K562 (cell line): ENCODE results near the gene BTBD2. TPM values are rescaled to one million over a fixed set of nuclear protein-coding genes. Genes with fewer than 3 reads are reported as not detected.
A peak's percentile ranks its signal among the peaks of the same experiment; 100 is the strongest.

Source experiments
- ARNT ChIP-seq, 2 experiments: fragments of 450-650 bp; IDR thresholded peaks; 2 replicates each; pipeline ENCODE4 v1.6.1; 2016; ENCODE audit warnings: mild to moderate bottlenecking in 1 of 2
- DACH1 ChIP-seq: fragments of 450-650 bp; IDR thresholded peaks from 2 replicates; pipeline ENCODE4 v1.6.1; 2018; ENCODE audit not compliant: partially characterized antibody
- JUNB ChIP-seq: fragments of 450-650 bp; formaldehyde crosslinking; conservative IDR thresholded peaks from 2 replicates; pipeline ENCODE4 v1.4.0; 2020; ENCODE audit warnings: mild to moderate bottlenecking
- ZBTB17 ChIP-seq: fragments of 450-650 bp; formaldehyde crosslinking; IDR thresholded peaks from 2 replicates; pipeline ENCODE4 v1.4.0; 2020; ENCODE audit warnings: mild to moderate bottlenecking
- polyA plus RNA-seq, 8 experiments: library from polyadenylated mRNA; depleted of rRNA in 4 of 8; stranded (reverse) in 5 of 8; unstranded in 3 of 8; fragments of >200 nt; fragmentation: Nextera tagmentation in 2 of 8; fragmentation: Illumina TruSeq in 1 of 8; extraction: Ambion mirVana in 2 of 8; extraction: Trizol in 1 of 8; gene quantifications; 2 replicates each; pipeline versions ENCODE4 v1.2.1 to v1.2.3, GENCODE V29; 2011 to 2014; ENCODE audit warnings: inconsistent platforms in 1 of 8, missing spikeins in 1 of 8
- total RNA-seq, 7 experiments: library from RNA; depleted of rRNA in 6 of 7; stranded (reverse); fragments of >200 nt in 6 of 7; fragmentation: Illumina TruSeq in 2 of 7; extraction: Trizol in 2 of 7; gene quantifications; 2 replicates each; pipeline versions ENCODE4 v1.2.1 to v1.2.3, GENCODE V29; 2011 to 2021; ENCODE audit warnings: low replicate concordance in 1 of 7
- TF ChIP-seq, protein P1 (sequence below): fragments of 450-650 bp; IDR thresholded peaks from 2 replicates; pipeline ENCODE4 v1.6.1; 2016; ENCODE audit warnings: mild to moderate bottlenecking, moderate library complexity
- TF ChIP-seq, protein P2 (sequence below): sonication (generic); formaldehyde crosslinking; IDR thresholded peaks from 2 replicates; pipeline ENCODE4 v1.8.1; 2023; ENCODE audit warnings: missing genetic modification reagents, mild to moderate bottlenecking, borderline replicate concordance

BTBD2 gene
- total and polyA plus RNA-seq, 9 of the 15 experiments (the other 6 are each of a cell fraction or from before 2014, with no cell fraction given), result 0.10 to 15.6 (median 6.9) TPM

DNA sequence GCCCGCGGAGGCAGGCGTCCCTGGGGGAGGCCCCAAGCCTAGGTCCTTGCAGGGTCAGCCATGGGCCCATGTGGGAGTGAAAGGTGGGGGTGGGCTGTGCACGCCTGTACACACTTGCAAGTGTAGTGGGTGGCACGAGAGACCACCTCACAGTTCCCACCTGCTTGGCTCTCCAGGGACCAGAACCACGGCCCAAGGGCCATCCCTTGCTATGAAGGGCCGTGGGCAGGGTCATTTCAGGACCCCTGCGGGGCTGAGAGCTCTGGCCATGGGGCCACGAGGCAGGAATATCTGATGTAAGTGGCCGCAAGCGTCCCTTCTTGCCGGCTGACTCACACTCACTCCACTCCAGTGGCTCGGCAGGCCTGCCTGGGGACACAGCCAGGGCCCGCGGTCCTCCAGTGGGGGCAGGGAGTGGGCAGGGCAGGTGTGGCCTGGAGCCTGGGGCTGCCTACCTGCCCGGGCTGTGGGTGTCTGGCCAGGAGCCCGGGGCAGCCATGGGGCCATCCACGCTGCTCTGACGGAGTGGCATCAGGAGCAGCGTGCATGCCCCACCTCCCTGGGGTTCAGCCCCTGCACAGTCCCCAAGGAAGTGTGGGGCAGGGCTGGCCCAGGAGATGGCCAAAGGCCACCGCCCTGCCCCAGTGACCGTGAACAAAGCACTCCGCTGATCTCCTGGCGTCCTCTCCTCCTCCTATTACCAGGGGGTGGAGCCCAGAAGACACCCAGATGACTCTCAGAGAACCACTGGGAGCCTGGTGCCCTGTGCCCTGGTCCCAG, 44.1 kb upstream of the BTBD2 start (continued):
- TF ChIP-seq, protein P1, sequence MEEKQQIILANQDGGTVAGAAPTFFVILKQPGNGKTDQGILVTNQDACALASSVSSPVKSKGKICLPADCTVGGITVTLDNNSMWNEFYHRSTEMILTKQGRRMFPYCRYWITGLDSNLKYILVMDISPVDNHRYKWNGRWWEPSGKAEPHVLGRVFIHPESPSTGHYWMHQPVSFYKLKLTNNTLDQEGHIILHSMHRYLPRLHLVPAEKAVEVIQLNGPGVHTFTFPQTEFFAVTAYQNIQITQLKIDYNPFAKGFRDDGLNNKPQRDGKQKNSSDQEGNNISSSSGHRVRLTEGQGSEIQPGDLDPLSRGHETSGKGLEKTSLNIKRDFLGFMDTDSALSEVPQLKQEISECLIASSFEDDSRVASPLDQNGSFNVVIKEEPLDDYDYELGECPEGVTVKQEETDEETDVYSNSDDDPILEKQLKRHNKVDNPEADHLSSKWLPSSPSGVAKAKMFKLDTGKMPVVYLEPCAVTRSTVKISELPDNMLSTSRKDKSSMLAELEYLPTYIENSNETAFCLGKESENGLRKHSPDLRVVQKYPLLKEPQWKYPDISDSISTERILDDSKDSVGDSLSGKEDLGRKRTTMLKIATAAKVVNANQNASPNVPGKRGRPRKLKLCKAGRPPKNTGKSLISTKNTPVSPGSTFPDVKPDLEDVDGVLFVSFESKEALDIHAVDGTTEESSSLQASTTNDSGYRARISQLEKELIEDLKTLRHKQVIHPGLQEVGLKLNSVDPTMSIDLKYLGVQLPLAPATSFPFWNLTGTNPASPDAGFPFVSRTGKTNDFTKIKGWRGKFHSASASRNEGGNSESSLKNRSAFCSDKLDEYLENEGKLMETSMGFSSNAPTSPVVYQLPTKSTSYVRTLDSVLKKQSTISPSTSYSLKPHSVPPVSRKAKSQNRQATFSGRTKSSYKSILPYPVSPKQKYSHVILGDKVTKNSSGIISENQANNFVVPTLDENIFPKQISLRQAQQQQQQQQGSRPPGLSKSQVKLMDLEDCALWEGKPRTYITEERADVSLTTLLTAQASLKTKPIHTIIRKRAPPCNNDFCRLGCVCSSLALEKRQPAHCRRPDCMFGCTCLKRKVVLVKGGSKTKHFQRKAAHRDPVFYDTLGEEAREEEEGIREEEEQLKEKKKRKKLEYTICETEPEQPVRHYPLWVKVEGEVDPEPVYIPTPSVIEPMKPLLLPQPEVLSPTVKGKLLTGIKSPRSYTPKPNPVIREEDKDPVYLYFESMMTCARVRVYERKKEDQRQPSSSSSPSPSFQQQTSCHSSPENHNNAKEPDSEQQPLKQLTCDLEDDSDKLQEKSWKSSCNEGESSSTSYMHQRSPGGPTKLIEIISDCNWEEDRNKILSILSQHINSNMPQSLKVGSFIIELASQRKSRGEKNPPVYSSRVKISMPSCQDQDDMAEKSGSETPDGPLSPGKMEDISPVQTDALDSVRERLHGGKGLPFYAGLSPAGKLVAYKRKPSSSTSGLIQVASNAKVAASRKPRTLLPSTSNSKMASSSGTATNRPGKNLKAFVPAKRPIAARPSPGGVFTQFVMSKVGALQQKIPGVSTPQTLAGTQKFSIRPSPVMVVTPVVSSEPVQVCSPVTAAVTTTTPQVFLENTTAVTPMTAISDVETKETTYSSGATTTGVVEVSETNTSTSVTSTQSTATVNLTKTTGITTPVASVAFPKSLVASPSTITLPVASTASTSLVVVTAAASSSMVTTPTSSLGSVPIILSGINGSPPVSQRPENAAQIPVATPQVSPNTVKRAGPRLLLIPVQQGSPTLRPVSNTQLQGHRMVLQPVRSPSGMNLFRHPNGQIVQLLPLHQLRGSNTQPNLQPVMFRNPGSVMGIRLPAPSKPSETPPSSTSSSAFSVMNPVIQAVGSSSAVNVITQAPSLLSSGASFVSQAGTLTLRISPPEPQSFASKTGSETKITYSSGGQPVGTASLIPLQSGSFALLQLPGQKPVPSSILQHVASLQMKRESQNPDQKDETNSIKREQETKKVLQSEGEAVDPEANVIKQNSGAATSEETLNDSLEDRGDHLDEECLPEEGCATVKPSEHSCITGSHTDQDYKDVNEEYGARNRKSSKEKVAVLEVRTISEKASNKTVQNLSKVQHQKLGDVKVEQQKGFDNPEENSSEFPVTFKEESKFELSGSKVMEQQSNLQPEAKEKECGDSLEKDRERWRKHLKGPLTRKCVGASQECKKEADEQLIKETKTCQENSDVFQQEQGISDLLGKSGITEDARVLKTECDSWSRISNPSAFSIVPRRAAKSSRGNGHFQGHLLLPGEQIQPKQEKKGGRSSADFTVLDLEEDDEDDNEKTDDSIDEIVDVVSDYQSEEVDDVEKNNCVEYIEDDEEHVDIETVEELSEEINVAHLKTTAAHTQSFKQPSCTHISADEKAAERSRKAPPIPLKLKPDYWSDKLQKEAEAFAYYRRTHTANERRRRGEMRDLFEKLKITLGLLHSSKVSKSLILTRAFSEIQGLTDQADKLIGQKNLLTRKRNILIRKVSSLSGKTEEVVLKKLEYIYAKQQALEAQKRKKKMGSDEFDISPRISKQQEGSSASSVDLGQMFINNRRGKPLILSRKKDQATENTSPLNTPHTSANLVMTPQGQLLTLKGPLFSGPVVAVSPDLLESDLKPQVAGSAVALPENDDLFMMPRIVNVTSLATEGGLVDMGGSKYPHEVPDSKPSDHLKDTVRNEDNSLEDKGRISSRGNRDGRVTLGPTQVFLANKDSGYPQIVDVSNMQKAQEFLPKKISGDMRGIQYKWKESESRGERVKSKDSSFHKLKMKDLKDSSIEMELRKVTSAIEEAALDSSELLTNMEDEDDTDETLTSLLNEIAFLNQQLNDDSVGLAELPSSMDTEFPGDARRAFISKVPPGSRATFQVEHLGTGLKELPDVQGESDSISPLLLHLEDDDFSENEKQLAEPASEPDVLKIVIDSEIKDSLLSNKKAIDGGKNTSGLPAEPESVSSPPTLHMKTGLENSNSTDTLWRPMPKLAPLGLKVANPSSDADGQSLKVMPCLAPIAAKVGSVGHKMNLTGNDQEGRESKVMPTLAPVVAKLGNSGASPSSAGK, result peak; percentile 84
- no peak for TF ChIP-seq DACH1
- TF ChIP-seq, protein P2, sequence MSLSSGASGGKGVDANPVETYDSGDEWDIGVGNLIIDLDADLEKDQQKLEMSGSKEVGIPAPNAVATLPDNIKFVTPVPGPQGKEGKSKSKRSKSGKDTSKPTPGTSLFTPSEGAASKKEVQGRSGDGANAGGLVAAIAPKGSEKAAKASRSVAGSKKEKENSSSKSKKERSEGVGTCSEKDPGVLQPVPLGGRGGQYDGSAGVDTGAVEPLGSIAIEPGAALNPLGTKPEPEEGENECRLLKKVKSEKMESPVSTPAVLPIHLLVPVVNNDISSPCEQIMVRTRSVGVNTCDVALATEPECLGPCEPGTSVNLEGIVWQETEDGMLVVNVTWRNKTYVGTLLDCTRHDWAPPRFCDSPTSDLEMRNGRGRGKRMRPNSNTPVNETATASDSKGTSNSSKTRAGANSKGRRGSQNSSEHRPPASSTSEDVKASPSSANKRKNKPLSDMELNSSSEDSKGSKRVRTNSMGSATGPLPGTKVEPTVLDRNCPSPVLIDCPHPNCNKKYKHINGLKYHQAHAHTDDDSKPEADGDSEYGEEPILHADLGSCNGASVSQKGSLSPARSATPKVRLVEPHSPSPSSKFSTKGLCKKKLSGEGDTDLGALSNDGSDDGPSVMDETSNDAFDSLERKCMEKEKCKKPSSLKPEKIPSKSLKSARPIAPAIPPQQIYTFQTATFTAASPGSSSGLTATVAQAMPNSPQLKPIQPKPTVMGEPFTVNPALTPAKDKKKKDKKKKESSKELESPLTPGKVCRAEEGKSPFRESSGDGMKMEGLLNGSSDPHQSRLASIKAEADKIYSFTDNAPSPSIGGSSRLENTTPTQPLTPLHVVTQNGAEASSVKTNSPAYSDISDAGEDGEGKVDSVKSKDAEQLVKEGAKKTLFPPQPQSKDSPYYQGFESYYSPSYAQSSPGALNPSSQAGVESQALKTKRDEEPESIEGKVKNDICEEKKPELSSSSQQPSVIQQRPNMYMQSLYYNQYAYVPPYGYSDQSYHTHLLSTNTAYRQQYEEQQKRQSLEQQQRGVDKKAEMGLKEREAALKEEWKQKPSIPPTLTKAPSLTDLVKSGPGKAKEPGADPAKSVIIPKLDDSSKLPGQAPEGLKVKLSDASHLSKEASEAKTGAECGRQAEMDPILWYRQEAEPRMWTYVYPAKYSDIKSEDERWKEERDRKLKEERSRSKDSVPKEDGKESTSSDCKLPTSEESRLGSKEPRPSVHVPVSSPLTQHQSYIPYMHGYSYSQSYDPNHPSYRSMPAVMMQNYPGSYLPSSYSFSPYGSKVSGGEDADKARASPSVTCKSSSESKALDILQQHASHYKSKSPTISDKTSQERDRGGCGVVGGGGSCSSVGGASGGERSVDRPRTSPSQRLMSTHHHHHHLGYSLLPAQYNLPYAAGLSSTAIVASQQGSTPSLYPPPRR (CRISPR knock-in tag), result no peak
- peak; percentile 90 for TF ChIP-seq ZBTB17 (CRISPR knock-in tag)
- TF ChIP-seq ARNT (IDR thresholded peaks at IDR 0.05), result peak in 1 of 2 experiments; percentile 18; a peak in 2 of 4 replicates
- TF ChIP-seq JUNB (CRISPR knock-in tag), result no peak; the same call in 1 of the 2 replicates
